Epithelial cell of proximal tubule (primary cell): ENCODE data around the gene ANAPC10. TPM values are rescaled to one million over a fixed set of nuclear protein-coding genes. Genes with fewer than 3 reads are reported as not detected.
A peak's percentile ranks its signal among the peaks of the same experiment; 100 is the strongest.

Experiments used
- DNase-seq: peaks from one replicate; pipeline ENCODE4 v3.0.0-alpha.2; 2011; ENCODE audit warnings: low read depth
- H3K4me3 ChIP-seq: 2 replicates; pipeline ENCODE4 v1.5.1; 2011; ENCODE audit warnings: low read depth, mild to moderate bottlenecking, low read length
- total RNA-seq: library from RNA; depleted of rRNA; stranded (reverse); fragments of >200 nt; gene quantifications from 2 replicates; pipeline ENCODE4 v1.2.3, GENCODE V29; 2015
- TF ChIP-seq, protein P1 (sequence below): conservative IDR thresholded peaks from 2 replicates; pipeline ENCODE4 v1.5.1; 2012; ENCODE audit warnings: low read depth, mild to moderate bottlenecking, low read length

Gene ANAPC10
- total RNA-seq, 1 donor from 2014 or later = 25.0 TPM

DNA sequence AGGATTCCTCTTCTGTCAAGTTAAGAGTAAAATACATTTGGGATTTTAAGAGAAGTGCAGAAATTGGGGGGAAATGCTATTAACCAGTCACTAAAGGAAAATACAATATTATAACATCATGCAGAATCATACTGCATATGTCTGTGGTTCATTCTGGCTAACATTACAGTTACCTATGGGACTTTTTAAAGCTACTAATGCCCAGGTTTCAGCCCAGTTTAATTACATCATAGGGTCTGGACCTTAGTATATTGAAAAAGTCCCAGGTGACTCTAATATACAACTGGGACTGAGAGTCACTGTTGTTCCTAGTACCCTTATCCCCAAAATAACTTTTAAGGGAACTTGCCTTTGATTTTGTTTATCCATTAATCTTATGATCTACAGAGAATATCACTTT is 10.1 kb upstream of the ANAPC10 start:
- DNase-seq = no peak
- TF ChIP-seq, protein P1, sequence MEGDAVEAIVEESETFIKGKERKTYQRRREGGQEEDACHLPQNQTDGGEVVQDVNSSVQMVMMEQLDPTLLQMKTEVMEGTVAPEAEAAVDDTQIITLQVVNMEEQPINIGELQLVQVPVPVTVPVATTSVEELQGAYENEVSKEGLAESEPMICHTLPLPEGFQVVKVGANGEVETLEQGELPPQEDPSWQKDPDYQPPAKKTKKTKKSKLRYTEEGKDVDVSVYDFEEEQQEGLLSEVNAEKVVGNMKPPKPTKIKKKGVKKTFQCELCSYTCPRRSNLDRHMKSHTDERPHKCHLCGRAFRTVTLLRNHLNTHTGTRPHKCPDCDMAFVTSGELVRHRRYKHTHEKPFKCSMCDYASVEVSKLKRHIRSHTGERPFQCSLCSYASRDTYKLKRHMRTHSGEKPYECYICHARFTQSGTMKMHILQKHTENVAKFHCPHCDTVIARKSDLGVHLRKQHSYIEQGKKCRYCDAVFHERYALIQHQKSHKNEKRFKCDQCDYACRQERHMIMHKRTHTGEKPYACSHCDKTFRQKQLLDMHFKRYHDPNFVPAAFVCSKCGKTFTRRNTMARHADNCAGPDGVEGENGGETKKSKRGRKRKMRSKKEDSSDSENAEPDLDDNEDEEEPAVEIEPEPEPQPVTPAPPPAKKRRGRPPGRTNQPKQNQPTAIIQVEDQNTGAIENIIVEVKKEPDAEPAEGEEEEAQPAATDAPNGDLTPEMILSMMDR = no peak
- H3K4me3 ChIP-seq = no peak overlapping the region

DNA sequence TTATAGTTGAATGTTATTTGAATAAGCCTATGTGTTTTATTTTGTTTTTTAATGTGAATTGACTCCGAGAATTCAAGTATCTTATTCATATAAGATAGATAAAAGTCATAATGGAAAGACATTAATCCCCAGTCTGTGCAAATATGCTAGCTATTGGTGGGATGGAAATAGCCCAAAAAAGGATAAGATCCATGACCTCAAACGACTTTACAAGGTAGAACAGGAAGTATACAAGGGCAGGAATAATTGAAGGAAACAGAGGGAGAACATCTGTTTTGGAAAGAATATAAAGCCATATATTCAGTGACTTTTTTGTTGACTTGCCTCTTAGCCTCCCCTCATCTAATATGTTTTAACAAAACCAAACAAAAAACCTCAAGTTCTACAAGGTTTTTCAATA is 9.1 kb upstream of the ANAPC10 start:
- TF ChIP-seq, protein P1 = no peak
- no peak for DNase-seq
- H3K4me3 ChIP-seq = no peak overlapping the region

DNA sequence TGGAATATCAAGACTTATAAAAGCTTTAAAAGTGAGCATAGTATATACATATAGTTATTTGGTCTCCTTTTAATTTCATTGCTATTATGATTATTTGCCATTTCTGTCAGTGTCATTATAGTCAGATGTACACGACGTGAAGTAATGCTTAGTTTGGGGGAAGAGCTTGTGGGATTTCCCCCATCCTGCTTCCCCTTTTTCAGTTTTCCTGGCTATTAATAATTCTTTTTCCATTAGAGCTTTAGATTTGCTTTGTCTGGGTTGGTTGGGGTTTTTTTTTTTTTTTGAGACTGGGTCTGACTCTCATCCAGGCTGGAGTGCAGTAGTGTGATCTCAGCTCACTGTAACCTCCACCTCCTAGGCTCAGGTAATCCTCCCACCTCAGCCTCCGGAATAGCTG is 5.5 kb upstream of the ANAPC10 start:
- TF ChIP-seq, protein P1 = no peak
- DNase-seq = no peak
- no peak overlapping the region for H3K4me3 ChIP-seq

GRCh38 chr4:145102619-145103018 is 4.6 kb upstream of the ANAPC10 start:
- TF ChIP-seq, protein P1 = no peak
- H3K4me3 ChIP-seq = no peak overlapping the region
- DNase-seq = no peak

DNA sequence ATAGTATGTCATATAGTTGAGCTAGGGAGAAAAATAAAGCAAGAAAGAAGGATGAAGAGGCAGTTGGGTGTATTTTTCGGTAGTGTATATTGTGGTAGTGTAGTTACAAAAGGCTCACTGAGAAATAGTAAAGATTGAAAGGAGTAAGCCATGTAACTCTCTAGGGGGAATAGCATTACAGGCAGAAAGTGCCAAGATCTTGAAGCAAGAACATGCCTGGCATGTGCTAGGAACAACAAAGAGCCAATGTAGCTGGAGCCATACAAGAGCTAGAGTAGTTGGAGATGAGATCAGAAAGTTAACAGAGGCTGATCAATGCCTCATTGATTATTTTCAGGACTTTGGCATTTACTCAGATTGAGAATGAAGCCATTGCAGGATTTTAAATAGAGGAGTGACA is 3.1 kb upstream of the ANAPC10 start:
- DNase-seq = no peak
- TF ChIP-seq, protein P1 = no peak
- no peak overlapping the region for H3K4me3 ChIP-seq

DNA sequence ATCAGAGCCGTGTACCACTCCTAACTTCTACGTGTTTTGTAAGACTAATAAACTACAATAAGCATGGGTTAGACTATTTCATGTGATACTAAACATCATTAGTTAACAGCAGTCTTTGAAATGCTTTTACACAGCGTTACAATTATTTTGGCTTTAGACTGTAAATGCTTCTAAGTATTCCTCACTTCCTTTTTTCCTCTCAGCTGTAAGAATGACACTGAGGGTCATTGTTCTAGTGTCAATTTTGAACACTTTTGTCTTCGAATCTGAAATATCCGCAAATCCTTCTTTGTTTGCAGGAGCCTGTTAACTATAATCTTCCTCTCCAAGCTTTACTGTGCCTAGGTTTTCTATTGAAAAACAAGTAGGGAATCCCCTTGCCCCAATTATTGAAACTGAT is 1.7 kb upstream of the ANAPC10 start:
- DNase-seq = no peak
- peak overlapping the region; percentile 87 for H3K4me3 ChIP-seq

DNA sequence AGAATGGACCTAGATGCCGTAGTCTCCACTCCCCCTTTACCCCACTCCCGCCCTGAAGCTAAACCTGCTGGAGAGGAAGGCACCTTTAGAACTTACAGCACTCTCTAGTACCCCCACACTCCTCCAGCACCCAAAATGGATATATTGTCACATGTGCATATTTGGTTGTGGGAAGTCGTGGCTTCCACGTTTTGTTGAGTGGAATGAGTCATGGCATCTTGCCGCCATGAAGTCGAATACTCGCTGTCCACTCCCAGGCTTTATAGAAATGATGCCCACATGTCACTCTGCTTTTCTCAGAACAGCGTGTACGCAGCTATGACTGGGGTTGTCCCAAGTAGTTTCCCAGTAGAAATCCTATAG is 660 bp upstream of the ANAPC10 start:
- TF ChIP-seq, protein P1 = no peak

More for the DNA sequence above, 1.7 kb upstream of the ANAPC10 start:
- TF ChIP-seq, protein P1 = no peak

More for the DNA sequence above, 660 bp upstream of the ANAPC10 start:
- peak overlapping the region; percentile 87 for H3K4me3 ChIP-seq
- DNase-seq = peak; percentile 23
